Gastrocnemius medialis (tissue), 4 donors: Measurements from ENCODE around the gene SORBS2. TPM values are rescaled to one million over a fixed set of nuclear protein-coding genes. Genes with fewer than 3 reads are reported as not detected.

Experiments
- ATAC-seq, 2 donors: fragments of 150-250 bp; one replicate each; pipeline ENCODE4 v1.9.1; 2016
- DNase-seq, 2 donors: peaks; one replicate each; pipeline ENCODE4 v3.0.0-alpha.2; 2019
- H3K27ac ChIP-seq, 4 donors: fragments of 200-600 bp; sonication (generic); 1 replicate in 1 of 4; 2 replicates in 3 of 4; pipeline ENCODE4 v1.5.1; 2016 to 2018; ENCODE audit warnings: mild to moderate bottlenecking in 2 of 4, moderate library complexity in 1 of 4
- H3K27me3 ChIP-seq, 3 donors: fragments of 200-600 bp; sonication (generic) in 2 of 3; 1 replicate in 1 of 3; 2 replicates in 2 of 3; pipeline versions ENCODE4 v1.5.1 to v1.6.0; 2016 to 2019; ENCODE audit warnings: mild to moderate bottlenecking in 1 of 3, moderate library complexity in 1 of 3
- H3K36me3 ChIP-seq, 2 donors: fragments of 200-600 bp; sonication (generic) in 1 of 2; one replicate each; pipeline ENCODE4 v1.5.1; 2017 to 2018
- H3K4me1 ChIP-seq, 2 donors: fragments of 200-600 bp; sonication (generic) in 1 of 2; one replicate each; pipeline ENCODE4 v1.5.1; 2016 to 2017; ENCODE audit warnings: mild to moderate bottlenecking in 2 of 2
- H3K4me3 ChIP-seq, 4 donors: fragments of 200-600 bp; sonication (generic) in 3 of 4; 1 replicate in 1 of 4; 2 replicates in 3 of 4; pipeline ENCODE4 v1.5.1; 2016 to 2019; ENCODE audit warnings: mild to moderate bottlenecking in 2 of 4
- H3K9me3 ChIP-seq, 3 donors: fragments of 200-600 bp; sonication (generic) in 2 of 3; 1 replicate in 1 of 3; 2 replicates in 2 of 3; pipeline ENCODE4 v1.5.1; 2016 to 2019
- CTCF ChIP-seq, 5 experiments: fragments of 450-650 bp in 3 of 5; fragments of 200-600 bp in 2 of 5; sonication (generic) in 2 of 5; IDR thresholded peaks in 4 of 5; conservative IDR thresholded peaks in 1 of 5; 1 replicate in 4 of 5; 2 replicates in 1 of 5; pipeline ENCODE4 v1.5.1; 2016 to 2019; ENCODE audit warnings: antibody characterized with exemption in 5 of 5, mild to moderate bottlenecking in 3 of 5, moderate library complexity in 3 of 5
- POLR2A ChIP-seq, 2 donors: fragments of 450-650 bp; IDR thresholded peaks; one replicate each; pipeline ENCODE4 v1.6.1; 2017; ENCODE audit warnings: antibody characterized with exemption in 2 of 2, mild to moderate bottlenecking in 2 of 2, moderate library complexity in 2 of 2
- in situ Hi-C, 4 donors: fragments of 200-750 bp; cut with MboI; loops; one replicate each; pipeline versions ENCODE4 v1.15.0 to v1.8.0; 2017; ENCODE audit warnings: low sequenced_read_pairs in 4 of 4
- intact Hi-C: fragments of 100-400 bp; cut with DNase I; formaldehyde crosslinking; loops from one replicate; pipeline ENCODE4 v1.15.1; 2023; ENCODE audit warnings: low total_unique reads
- total RNA-seq, 4 donors: library from RNA; depleted of rRNA; stranded (reverse); fragments of >200 nt; gene quantifications; one replicate each; pipeline versions ENCODE4 v1.1.0 to v1.2.3, GENCODE V29; 2016

The SORBS2 gene
- total RNA-seq, 4 donors from 2014 or later: 15.3 to 64.5 (median 17.4) TPM

- Histone ChIP-seq H3K27me3 (no peaks in the 10 kb centered on the region), H3K36me3 (no peaks in the 10 kb centered on the region), H3K9me3 (no peaks in the 10 kb centered on the region), H3K4me3 (no peak overlapping the region), H3K27ac (no peak overlapping the region), H3K4me1 (no peaks in the 10 kb centered on the region)
- ATAC-seq (no peak), DNase-seq (no peak)
- in situ Hi-C loops (no loop called here), intact Hi-C loops (no loop called here)
- TF ChIP-seq CTCF (IDR thresholded peaks at IDR 0.05 in 4 of 5, conservative IDR thresholded peaks at IDR 0.05 in 1 of 5) (no peak), POLR2A (IDR thresholded peaks at IDR 0.05) (no peak)
Measured at GRCh38 chr4:185548587-185548986, 263.4 kb downstream of the SORBS2 start.

- no peak for ATAC-seq
- in situ Hi-C loops: no loop called here
- Histone ChIP-seq H3K4me1 (peaks cover 10 to 12% of the 10 kb centered on the region in 2 donors), H3K9me3 (no peaks in the 10 kb centered on the region), H3K36me3 (no peaks in the 10 kb centered on the region), H3K4me3 (no peak overlapping the region), H3K27ac (no peak overlapping the region), H3K27me3 (no peaks in the 10 kb centered on the region)
- no peak for TF ChIP-seq POLR2A (IDR thresholded peaks at IDR 0.05)
- DNase-seq: no peak
- intact Hi-C loops: no loop called here
Measured at GRCh38 chr4:185546335-185546734, 265.7 kb downstream of the SORBS2 start.

DNA sequence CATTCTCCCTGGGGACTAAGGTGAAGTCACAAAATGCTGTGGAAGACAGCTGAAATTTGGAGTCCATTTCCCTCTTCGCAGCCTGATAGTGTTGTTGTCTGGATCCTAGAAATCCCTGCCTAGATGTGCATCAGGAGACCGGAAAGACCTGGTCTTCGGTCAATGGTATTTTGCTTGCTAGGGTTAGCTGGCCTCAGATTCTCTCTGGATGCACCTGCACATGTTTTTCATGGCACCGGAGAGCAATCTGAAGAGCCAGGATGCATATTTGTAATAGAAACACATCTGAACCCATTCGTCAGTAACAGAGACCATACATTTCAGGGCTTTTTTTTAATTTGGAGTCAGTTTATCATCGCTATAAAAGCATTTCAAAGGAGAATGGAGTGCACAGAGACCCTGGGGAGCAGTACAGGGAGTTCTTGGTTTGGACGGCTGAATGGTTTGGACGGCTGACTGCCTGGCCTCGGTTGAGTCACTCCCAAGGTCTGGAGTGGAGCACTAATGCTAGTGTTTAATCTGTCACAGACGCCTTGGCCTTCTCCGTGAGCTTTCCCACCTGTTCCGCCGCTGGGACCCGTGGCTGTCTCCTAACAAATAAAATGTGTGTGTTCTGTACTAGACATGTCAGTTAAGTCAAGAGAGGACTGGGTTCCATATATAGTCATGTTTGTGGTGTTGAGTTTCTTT lies 269.2 kb downstream of the SORBS2 start:
- peak overlapping the region; percentile 12 to 49 (median 36) for H3K27ac ChIP-seq
- H3K4me3 ChIP-seq: peak overlapping the region in 1 of 4 donors; percentile 2
- H3K36me3 ChIP-seq: no peaks in the 10 kb centered on the region
- no peaks in the 10 kb centered on the region for H3K27me3 ChIP-seq
- ATAC-seq (peak; percentile 81 to 83), DNase-seq (peak in 1 of 2 donors; percentile 34)
- TF ChIP-seq POLR2A (IDR thresholded peaks at IDR 0.05) (no peak), CTCF (IDR thresholded peaks at IDR 0.05 in 4 of 5, conservative IDR thresholded peaks at IDR 0.05 in 1 of 5) (no peak)
- peaks cover 10 to 14% of the 10 kb centered on the region in 2 donors for H3K4me1 ChIP-seq
- no peaks in the 10 kb centered on the region for H3K9me3 ChIP-seq
- intact Hi-C loops: no loop called here
- in situ Hi-C loops: no loop called here

DNA sequence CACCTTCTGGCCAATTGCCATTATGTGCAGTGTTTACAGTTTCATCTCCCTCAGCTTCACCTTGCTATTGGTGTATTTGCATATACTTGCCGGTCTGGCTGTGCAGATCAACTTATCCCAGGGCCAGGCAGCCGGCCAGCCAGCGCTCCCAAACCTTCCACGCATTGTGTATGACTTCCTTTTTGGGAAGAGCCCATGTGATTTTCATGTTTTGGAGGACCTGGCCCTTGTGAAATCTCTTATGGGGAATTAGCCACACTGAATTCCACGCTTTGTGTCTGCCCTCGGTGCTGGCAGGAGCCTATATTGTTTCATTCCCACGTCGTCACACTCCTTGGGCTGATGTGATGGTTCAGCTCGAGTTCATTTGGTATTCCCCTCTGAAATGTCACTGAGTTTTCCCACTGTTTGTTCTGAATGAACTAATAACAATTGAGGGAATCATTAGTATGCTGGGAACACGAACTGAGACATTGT lies 270.7 kb downstream of the SORBS2 start:
- Histone ChIP-seq H3K36me3 (no peaks in the 10 kb centered on the region), H3K4me3 (no peak overlapping the region), H3K27me3 (no peaks in the 10 kb centered on the region), H3K9me3 (no peaks in the 10 kb centered on the region), H3K4me1 (peaks cover 14% of the 10 kb centered on the region in 2 donors), H3K27ac (peak overlapping the region in 3 of 4 donors; percentile 13 to 43 (median 18))
- intact Hi-C loops (no loop called here), in situ Hi-C loops (no loop called here)
- DNase-seq: no peak
- ATAC-seq: peak in 1 of 2 donors; percentile 9
- no peak for TF ChIP-seq CTCF (IDR thresholded peaks at IDR 0.05 in 4 of 5, conservative IDR thresholded peaks at IDR 0.05 in 1 of 5)
- no peak for TF ChIP-seq POLR2A (IDR thresholded peaks at IDR 0.05)

DNA sequence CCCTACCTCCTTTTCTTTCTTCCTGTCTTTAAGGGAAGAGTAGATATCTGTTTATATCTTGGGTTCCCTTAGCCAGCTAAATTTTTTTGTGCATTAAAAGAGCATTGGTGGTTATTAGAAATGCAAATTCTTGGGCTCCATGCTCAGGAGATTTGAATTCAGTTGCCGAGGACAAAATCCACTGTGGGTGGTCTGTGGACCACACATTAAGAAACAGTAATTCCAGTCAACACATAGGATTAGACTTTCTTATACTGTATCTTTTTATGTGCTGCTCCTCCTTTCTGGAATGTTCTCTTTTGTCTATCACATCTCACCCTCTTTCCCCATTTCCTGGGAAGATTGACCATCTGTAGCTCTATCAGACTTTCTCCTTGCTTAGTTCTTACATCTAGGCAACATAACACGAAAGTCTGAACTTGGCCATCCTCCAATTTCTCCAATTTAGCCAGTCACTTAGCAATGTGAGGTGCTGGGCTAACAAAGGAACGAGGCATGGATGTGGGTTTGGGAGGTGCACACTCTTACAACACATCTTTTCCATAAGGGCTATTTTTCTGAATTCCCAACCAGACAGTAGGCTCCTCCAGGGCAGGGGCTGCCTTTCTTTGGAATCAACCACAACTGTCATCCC lies 271.4 kb downstream of the SORBS2 start:
- Histone ChIP-seq H3K27me3 (no peaks in the 10 kb centered on the region), H3K27ac (no peak overlapping the region), H3K4me3 (no peak overlapping the region), H3K36me3 (no peaks in the 10 kb centered on the region), H3K9me3 (no peaks in the 10 kb centered on the region), H3K4me1 (peaks cover 20 to 21% of the 10 kb centered on the region in 2 donors)
- intact Hi-C loops: no loop called here
- TF ChIP-seq POLR2A (IDR thresholded peaks at IDR 0.05) (no peak), CTCF (IDR thresholded peaks at IDR 0.05 in 4 of 5, conservative IDR thresholded peaks at IDR 0.05 in 1 of 5) (no peak)
- DNase-seq: no peak
- in situ Hi-C loops: no loop called here
- no peak for ATAC-seq
